GM23338 (cell line): Measurements from ENCODE around the gene RFNG. TPM values are rescaled to one million over a fixed set of nuclear protein-coding genes. Genes with fewer than 3 reads are reported as not detected.

Experiments used
- ATAC-seq: fragments of 200-7000 bp; cut with Tn5 transposase; 3 replicates; pipeline ENCODE4 v1.9.1; 2020
- DNase-seq: peaks from one replicate; pipeline ENCODE4 v3.0.0-alpha.2; 2015; ENCODE audit warnings: low spot score
- H2AFZ ChIP-seq: fragments of 200-600 bp; sonication (generic); 2 replicates; pipeline ENCODE4 v1.8.0; 2016; ENCODE audit warnings: antibody characterized with exemption, mild to moderate bottlenecking, moderate library complexity
- H3F3A ChIP-seq: fragments of 200-600 bp; sonication (generic); replicated peaks from 2 replicates; pipeline ENCODE4 v1.8.0; 2017; ENCODE audit warnings: antibody characterized with exemption, mixed run types, low read depth
- H3K27ac ChIP-seq: fragments of 200-600 bp; sonication (generic); 2 replicates; pipeline ENCODE4 v1.6.1; 2016; ENCODE audit warnings: low read depth
- H3K27me3 ChIP-seq: fragments of 200-600 bp; sonication (generic); 2 replicates; pipeline ENCODE4 v1.8.0; 2016; ENCODE audit warnings: mild to moderate bottlenecking, mixed run types, moderate library complexity; ENCODE audit not compliant: insufficient read depth
- H3K36me3 ChIP-seq: fragments of 200-600 bp; sonication (generic); 2 replicates; pipeline ENCODE4 v1.8.0; 2016; ENCODE audit warnings: mild to moderate bottlenecking; ENCODE audit not compliant: insufficient read depth
- H3K4me1 ChIP-seq: fragments of 200-600 bp; sonication (generic); 2 replicates; pipeline ENCODE4 v1.8.0; 2016; ENCODE audit warnings: mild to moderate bottlenecking, moderate library complexity; ENCODE audit not compliant: insufficient read depth
- H3K4me2 ChIP-seq: fragments of 200-600 bp; sonication (generic); 2 replicates; pipeline ENCODE4 v1.7.1; 2017; ENCODE audit warnings: mixed run types
- H3K4me3 ChIP-seq: fragments of 200-600 bp; sonication (generic); 2 replicates; pipeline ENCODE4 v1.6.1; 2016; ENCODE audit warnings: mixed run types
- H3K79me2 ChIP-seq: fragments of 200-600 bp; sonication (generic); replicated peaks from 2 replicates; pipeline ENCODE4 v1.8.0; 2017; ENCODE audit warnings: mild to moderate bottlenecking; ENCODE audit not compliant: insufficient read depth
- H3K9me2 ChIP-seq: fragments of 200-600 bp; sonication (generic); 2 replicates; pipeline ENCODE4 v1.8.0; 2017; ENCODE audit not compliant: insufficient read depth
- H4K20me1 ChIP-seq: fragments of 200-600 bp; sonication (generic); replicated peaks from 2 replicates; pipeline ENCODE4 v1.8.0; 2017; ENCODE audit warnings: mild to moderate bottlenecking; ENCODE audit not compliant: insufficient read depth
- H3K27ac Mint-ChIP-seq: 2 replicates; pipeline ENCODE4 v1.8.0; 2020; ENCODE audit warnings: inconsistent platforms, mild to moderate bottlenecking, moderate library complexity, mixed read lengths
- H3K27me3 Mint-ChIP-seq: 3 replicates; pipeline ENCODE4 v1.8.0; 2022; ENCODE audit warnings: low read depth, mild to moderate bottlenecking, moderate library complexity, mixed read lengths, inconsistent platforms; ENCODE audit not compliant: insufficient read depth, poor library complexity
- H3K36me3 Mint-ChIP-seq: 3 replicates; pipeline ENCODE4 v1.8.0; 2021; ENCODE audit warnings: low read depth, mild to moderate bottlenecking, inconsistent platforms, moderate library complexity, mixed read lengths
- H3K4me1 Mint-ChIP-seq: 3 replicates; pipeline ENCODE4 v1.8.0; 2020; ENCODE audit warnings: mild to moderate bottlenecking, inconsistent platforms, mixed read lengths
- H3K4me3 Mint-ChIP-seq: 3 replicates; pipeline ENCODE4 v1.8.0; 2021; ENCODE audit warnings: moderate library complexity, mild to moderate bottlenecking, inconsistent platforms, mixed read lengths
- H3K9me3 Mint-ChIP-seq: 3 replicates; pipeline ENCODE4 v1.8.0; 2020; ENCODE audit warnings: moderate library complexity, mild to moderate bottlenecking, inconsistent platforms, mixed read lengths
- CREB1 ChIP-seq: fragments of 250-450 bp; sonication (Bioruptor Pico); IDR thresholded peaks from 2 replicates; pipeline ENCODE4 v1.5.0; 2020; ENCODE audit warnings: low read depth, mild to moderate bottlenecking, moderate library complexity
- EZH2 ChIP-seq: fragments of 200-600 bp; sonication (generic); IDR thresholded peaks from one replicate; pipeline ENCODE4 v1.8.0; 2017; ENCODE audit warnings: antibody characterized with exemption, mild to moderate bottlenecking, low read depth; ENCODE audit not compliant: unreplicated experiment
- JUNB ChIP-seq: IDR thresholded peaks from one replicate; pipeline ENCODE4 v1.6.1; 2016; ENCODE audit warnings: antibody characterized with exemption; ENCODE audit not compliant: unreplicated experiment
- NANOG ChIP-seq: IDR thresholded peaks from 2 replicates; pipeline ENCODE4 v1.6.1; 2016; ENCODE audit warnings: antibody characterized with exemption, borderline replicate concordance
- POLR2AphosphoS5 ChIP-seq: IDR thresholded peaks from 2 replicates; pipeline ENCODE4 v1.6.1; 2016; ENCODE audit warnings: antibody characterized with exemption, low read depth
- STAT1 ChIP-seq: IDR thresholded peaks from one replicate; pipeline ENCODE4 v1.6.1; 2016; ENCODE audit warnings: antibody characterized with exemption; ENCODE audit not compliant: unreplicated experiment
- ZNF331 ChIP-seq: fragments of 250-450 bp; sonication (Bioruptor Pico); IDR thresholded peaks from 2 replicates; pipeline ENCODE4 v1.5.0; 2020; ENCODE audit warnings: low read depth, mild to moderate bottlenecking, moderate library complexity
- polyA plus RNA-seq: library from polyadenylated mRNA; unstranded; fragments of >200 nt; fragmentation: Nextera tagmentation; extraction: Ambion mirVana; gene quantifications from 2 replicates; pipeline ENCODE4 v1.2.1, GENCODE V29; 2016
- total RNA-seq: library from RNA; depleted of rRNA; stranded (reverse); fragments of >200 nt; shearing (Covaris generic); gene quantifications from 2 replicates; pipeline ENCODE4 v1.2.3, GENCODE V29; 2014
- TF ChIP-seq, protein P1 (sequence below): IDR thresholded peaks from 2 replicates; pipeline ENCODE4 v1.6.1; 2016; ENCODE audit warnings: antibody characterized with exemption
- TF ChIP-seq, protein P2 (sequence below), 2 experiments: fragments of 200-600 bp in 1 of 2; sonication (generic) in 1 of 2; conservative IDR thresholded peaks; 2 replicates each; pipeline versions ENCODE4 v1.5.1 to v1.6.1; 2016 to 2017; ENCODE audit warnings: antibody characterized with exemption in 2 of 2, low read depth in 2 of 2, mild to moderate bottlenecking in 2 of 2, moderate library complexity in 1 of 2
- TF ChIP-seq, protein P3 (sequence below): IDR thresholded peaks from one replicate; pipeline ENCODE4 v1.6.1; 2018; ENCODE audit warnings: antibody characterized with exemption; ENCODE audit not compliant: unreplicated experiment

RFNG gene
- total and polyA plus RNA-seq, 2 experiments from 2014 or later = 18.0 to 44.7 TPM

DNA sequence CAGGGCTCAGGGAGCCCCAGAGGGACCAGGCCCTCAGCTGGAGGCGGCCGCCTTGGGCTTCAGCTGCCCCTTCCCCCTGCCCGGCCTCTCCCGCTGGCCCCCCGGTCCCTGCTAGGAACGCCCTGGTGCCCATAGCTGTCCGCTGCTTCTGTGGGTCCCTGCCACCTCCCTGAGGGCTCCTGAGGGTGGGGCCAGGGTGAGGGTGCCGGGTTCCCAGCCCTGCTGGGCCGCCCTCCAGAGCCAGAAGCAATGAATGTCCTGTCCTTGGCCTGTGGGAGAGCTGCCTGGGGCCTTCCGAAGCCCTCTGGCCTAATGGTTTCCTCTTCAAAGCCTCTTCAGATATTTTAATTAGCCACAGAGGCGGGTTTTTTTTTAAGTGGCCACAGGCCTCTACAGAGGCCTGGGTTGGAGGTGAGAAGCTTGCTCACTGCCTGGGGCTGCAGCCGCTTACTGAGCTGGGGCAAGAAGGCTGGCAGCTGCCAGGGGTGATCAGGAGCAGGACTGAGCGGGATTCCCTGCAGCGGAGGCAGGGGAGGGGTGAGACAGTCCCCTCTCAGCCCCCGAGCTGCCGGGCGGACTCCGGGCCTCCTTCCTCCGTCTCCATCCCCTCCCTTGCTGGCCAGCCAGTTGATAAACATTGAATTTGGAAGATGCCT, 38.8 kb downstream of the RFNG start:
- Mint-ChIP-seq H3K9me3 (no peaks in the 10 kb centered on the region), H3K4me3 (no peak overlapping the region), H3K4me1 (no peaks in the 10 kb centered on the region), H3K27me3 (peaks cover 6% of the 10 kb centered on the region), H3K27ac (no peak overlapping the region), H3K36me3 (no peaks in the 10 kb centered on the region)
- no peaks in the 10 kb centered on the region for H3F3A ChIP-seq
- H3K9me2 ChIP-seq = no peaks in the 10 kb centered on the region
- ATAC-seq (no peak), DNase-seq (no peak)
- H3K27me3 ChIP-seq = no peaks in the 10 kb centered on the region
- H2AFZ ChIP-seq = no peak overlapping the region
- H3K36me3 ChIP-seq = no peaks in the 10 kb centered on the region
- no peak overlapping the region for H3K4me3 ChIP-seq
- TF ChIP-seq, protein P1, sequence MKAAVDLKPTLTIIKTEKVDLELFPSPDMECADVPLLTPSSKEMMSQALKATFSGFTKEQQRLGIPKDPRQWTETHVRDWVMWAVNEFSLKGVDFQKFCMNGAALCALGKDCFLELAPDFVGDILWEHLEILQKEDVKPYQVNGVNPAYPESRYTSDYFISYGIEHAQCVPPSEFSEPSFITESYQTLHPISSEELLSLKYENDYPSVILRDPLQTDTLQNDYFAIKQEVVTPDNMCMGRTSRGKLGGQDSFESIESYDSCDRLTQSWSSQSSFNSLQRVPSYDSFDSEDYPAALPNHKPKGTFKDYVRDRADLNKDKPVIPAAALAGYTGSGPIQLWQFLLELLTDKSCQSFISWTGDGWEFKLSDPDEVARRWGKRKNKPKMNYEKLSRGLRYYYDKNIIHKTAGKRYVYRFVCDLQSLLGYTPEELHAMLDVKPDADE = no peak
- no peaks in the 10 kb centered on the region; the same call in 1 of the 2 replicates for H3K4me1 ChIP-seq
- no peak overlapping the region for H3K4me2 ChIP-seq
- no peaks in the 10 kb centered on the region for H3K79me2 ChIP-seq
- H3K27ac ChIP-seq = no peak overlapping the region
- no peaks in the 10 kb centered on the region for H4K20me1 ChIP-seq

DNA sequence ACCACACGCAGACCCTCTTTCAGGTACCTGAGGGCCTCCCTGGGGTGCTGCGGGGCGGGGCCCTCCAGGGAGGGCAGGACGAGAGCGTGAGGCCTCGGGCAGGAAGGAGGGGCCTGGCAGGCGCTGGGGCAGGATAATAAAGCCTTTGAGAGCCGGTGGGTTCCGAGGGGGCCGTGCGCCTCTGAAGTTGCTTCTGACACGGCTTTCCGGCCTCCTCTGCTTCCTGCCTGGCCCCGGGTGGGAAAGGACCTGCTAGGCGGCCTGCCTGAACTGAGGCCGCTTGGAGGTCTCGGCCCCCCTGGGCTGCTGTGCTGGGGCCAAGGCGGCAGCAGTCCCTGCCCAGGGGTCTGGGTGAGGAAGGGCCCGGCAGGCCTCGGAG, 39.4 kb downstream of the RFNG start:
- no peak overlapping the region for H3K4me3 Mint-ChIP-seq
- no peak overlapping the region for H3K27ac ChIP-seq
- ATAC-seq = no peak

GRCh38 chr17:82011617-82012187, 39.9 kb downstream of the RFNG start:
- H3K27ac ChIP-seq = no peak overlapping the region
- no peaks in the 10 kb centered on the region for H3K36me3 Mint-ChIP-seq
- no peaks in the 10 kb centered on the region for H4K20me1 ChIP-seq
- H3K4me3 ChIP-seq = no peak overlapping the region
- DNase-seq (no peak), ATAC-seq (no peak)
- no peaks in the 10 kb centered on the region for H3K4me1 ChIP-seq
- no peak overlapping the region for H3K27ac Mint-ChIP-seq
- H3K79me2 ChIP-seq = no peaks in the 10 kb centered on the region
- H3K27me3 Mint-ChIP-seq = peaks cover 4% of the 10 kb centered on the region
- no peaks in the 10 kb centered on the region for H3K36me3 ChIP-seq
- no peaks in the 10 kb centered on the region for H3K9me2 ChIP-seq
- no peak overlapping the region for H2AFZ ChIP-seq
- no peaks in the 10 kb centered on the region for H3K27me3 ChIP-seq
- H3F3A ChIP-seq = no peaks in the 10 kb centered on the region
- no peaks in the 10 kb centered on the region for H3K4me1 Mint-ChIP-seq
- no peak overlapping the region for H3K4me2 ChIP-seq
- H3K4me3 Mint-ChIP-seq = no peak overlapping the region
- no peaks in the 10 kb centered on the region for H3K9me3 Mint-ChIP-seq
- no peak for TF ChIP-seq NANOG
- TF ChIP-seq, protein P2, sequence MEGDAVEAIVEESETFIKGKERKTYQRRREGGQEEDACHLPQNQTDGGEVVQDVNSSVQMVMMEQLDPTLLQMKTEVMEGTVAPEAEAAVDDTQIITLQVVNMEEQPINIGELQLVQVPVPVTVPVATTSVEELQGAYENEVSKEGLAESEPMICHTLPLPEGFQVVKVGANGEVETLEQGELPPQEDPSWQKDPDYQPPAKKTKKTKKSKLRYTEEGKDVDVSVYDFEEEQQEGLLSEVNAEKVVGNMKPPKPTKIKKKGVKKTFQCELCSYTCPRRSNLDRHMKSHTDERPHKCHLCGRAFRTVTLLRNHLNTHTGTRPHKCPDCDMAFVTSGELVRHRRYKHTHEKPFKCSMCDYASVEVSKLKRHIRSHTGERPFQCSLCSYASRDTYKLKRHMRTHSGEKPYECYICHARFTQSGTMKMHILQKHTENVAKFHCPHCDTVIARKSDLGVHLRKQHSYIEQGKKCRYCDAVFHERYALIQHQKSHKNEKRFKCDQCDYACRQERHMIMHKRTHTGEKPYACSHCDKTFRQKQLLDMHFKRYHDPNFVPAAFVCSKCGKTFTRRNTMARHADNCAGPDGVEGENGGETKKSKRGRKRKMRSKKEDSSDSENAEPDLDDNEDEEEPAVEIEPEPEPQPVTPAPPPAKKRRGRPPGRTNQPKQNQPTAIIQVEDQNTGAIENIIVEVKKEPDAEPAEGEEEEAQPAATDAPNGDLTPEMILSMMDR (conservative IDR thresholded peaks at IDR 0.05; ENCODE audit: low read depth in 2 of 2) = no peak
- no peak for TF ChIP-seq ZNF331 (CRISPR knock-in tag)
- no peak for TF ChIP-seq CREB1
- TF ChIP-seq, protein P3, sequence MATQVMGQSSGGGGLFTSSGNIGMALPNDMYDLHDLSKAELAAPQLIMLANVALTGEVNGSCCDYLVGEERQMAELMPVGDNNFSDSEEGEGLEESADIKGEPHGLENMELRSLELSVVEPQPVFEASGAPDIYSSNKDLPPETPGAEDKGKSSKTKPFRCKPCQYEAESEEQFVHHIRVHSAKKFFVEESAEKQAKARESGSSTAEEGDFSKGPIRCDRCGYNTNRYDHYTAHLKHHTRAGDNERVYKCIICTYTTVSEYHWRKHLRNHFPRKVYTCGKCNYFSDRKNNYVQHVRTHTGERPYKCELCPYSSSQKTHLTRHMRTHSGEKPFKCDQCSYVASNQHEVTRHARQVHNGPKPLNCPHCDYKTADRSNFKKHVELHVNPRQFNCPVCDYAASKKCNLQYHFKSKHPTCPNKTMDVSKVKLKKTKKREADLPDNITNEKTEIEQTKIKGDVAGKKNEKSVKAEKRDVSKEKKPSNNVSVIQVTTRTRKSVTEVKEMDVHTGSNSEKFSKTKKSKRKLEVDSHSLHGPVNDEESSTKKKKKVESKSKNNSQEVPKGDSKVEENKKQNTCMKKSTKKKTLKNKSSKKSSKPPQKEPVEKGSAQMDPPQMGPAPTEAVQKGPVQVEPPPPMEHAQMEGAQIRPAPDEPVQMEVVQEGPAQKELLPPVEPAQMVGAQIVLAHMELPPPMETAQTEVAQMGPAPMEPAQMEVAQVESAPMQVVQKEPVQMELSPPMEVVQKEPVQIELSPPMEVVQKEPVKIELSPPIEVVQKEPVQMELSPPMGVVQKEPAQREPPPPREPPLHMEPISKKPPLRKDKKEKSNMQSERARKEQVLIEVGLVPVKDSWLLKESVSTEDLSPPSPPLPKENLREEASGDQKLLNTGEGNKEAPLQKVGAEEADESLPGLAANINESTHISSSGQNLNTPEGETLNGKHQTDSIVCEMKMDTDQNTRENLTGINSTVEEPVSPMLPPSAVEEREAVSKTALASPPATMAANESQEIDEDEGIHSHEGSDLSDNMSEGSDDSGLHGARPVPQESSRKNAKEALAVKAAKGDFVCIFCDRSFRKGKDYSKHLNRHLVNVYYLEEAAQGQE = no peak
- TF ChIP-seq JUNB = no peak
- TF ChIP-seq EZH2 = no peak
- TF ChIP-seq, protein P1 = no peak
- TF ChIP-seq POLR2AphosphoS5 = no peak
- no peak for TF ChIP-seq STAT1

More for the DNA sequence above, 39.4 kb downstream of the RFNG start:
- Histone ChIP-seq H3K9me2 (no peaks in the 10 kb centered on the region), H3K36me3 (no peaks in the 10 kb centered on the region), H3K4me1 (no peaks in the 10 kb centered on the region; the same call in 1 of the 2 replicates), H3F3A (no peaks in the 10 kb centered on the region), H4K20me1 (no peaks in the 10 kb centered on the region), H2AFZ (no peak overlapping the region), H3K4me2 (no peak overlapping the region), H3K79me2 (no peaks in the 10 kb centered on the region), H3K27me3 (no peaks in the 10 kb centered on the region), H3K4me3 (no peak overlapping the region)
- Mint-ChIP-seq H3K36me3 (no peaks in the 10 kb centered on the region), H3K27me3 (peaks cover 5% of the 10 kb centered on the region), H3K9me3 (no peaks in the 10 kb centered on the region), H3K27ac (no peak overlapping the region), H3K4me1 (no peaks in the 10 kb centered on the region)
- DNase-seq = no peak
- no peak for TF ChIP-seq ZNF331 (CRISPR knock-in tag)
- TF ChIP-seq NANOG = no peak
- TF ChIP-seq STAT1 = no peak
